Measurements from ENCODE around the gene USP6NL. TPM values are rescaled to one million over a fixed set of nuclear protein-coding genes. Genes with fewer than 3 reads are reported as not detected.

The USP6NL gene
- total RNA-seq, 1 experiment from 2014 or later = 38.7 TPM

GRCh38 chr10:11462071-11462470 is 149.4 kb downstream of the USP6NL start:
- H3K27me3 ChIP-seq (replicated peaks; ENCODE audit: insufficient read depth, low read depth, low read length, poor library complexity) = no peaks in the 10 kb centered on the region
- ChIA-PET CTCF (no interaction called here), POLR2A (ENCODE audit: low non-redundant PET) (no interaction called here)
- no peaks in the 10 kb centered on the region for H3K9me3 ChIP-seq (ENCODE audit: low read depth, low read length, poor library complexity, severe bottlenecking)
- H3K27ac ChIP-seq (ENCODE audit: low read depth, low read length, poor library complexity, severe bottlenecking) = no peak overlapping the region
- intact Hi-C loops (cut with micrococcal nuclease; ENCODE audit: unreplicated experiment) = no loop called here
- TF ChIP-seq EZH2 (IDR thresholded peaks at IDR 0.05; ENCODE audit: borderline replicate concordance, low read depth, low read length, poor library complexity, severe bottlenecking) = no peak
- no peak for TF ChIP-seq CTCF (conservative IDR thresholded peaks at IDR 0.05; ENCODE audit: low read depth, low read length)
- BruUV-seq (replicated peaks) = no TSS peak
- H3K36me3 ChIP-seq (ENCODE audit: insufficient read depth, low read length, poor library complexity, severe bottlenecking) = peaks cover 31% of the 10 kb centered on the region
- DNase-seq (ENCODE audit: low spot score) = no peak
- no peaks in the 10 kb centered on the region for H3K4me1 ChIP-seq (ENCODE audit: insufficient read depth, low read length, poor library complexity, severe bottlenecking)
- no peak overlapping the region for H3K4me3 ChIP-seq (ENCODE audit: low read depth, low read length, poor library complexity, severe bottlenecking)

GRCh38 chr10:11457336-11457735 is 154.1 kb downstream of the USP6NL start:
- H3K9me3 ChIP-seq (ENCODE audit: low read depth, low read length, poor library complexity, severe bottlenecking) = no peaks in the 10 kb centered on the region
- H3K4me1 ChIP-seq (ENCODE audit: insufficient read depth, low read length, poor library complexity, severe bottlenecking) = no peaks in the 10 kb centered on the region
- no peak overlapping the region for H3K4me3 ChIP-seq (ENCODE audit: low read depth, low read length, poor library complexity, severe bottlenecking)
- no peak overlapping the region for H3K27ac ChIP-seq (ENCODE audit: low read depth, low read length, poor library complexity, severe bottlenecking)
- peaks cover 14% of the 10 kb centered on the region for H3K36me3 ChIP-seq (ENCODE audit: insufficient read depth, low read length, poor library complexity, severe bottlenecking)
- TF ChIP-seq EZH2 (IDR thresholded peaks at IDR 0.05; ENCODE audit: borderline replicate concordance, low read depth, low read length, poor library complexity, severe bottlenecking) (no peak), CTCF (conservative IDR thresholded peaks at IDR 0.05; ENCODE audit: low read depth, low read length) (no peak)
- intact Hi-C loops (cut with micrococcal nuclease; ENCODE audit: unreplicated experiment) = no loop called here
- ChIA-PET POLR2A (ENCODE audit: low non-redundant PET) (no interaction called here), CTCF (no interaction called here)
- BruUV-seq (replicated peaks) = no TSS peak
- no peaks in the 10 kb centered on the region for H3K27me3 ChIP-seq (replicated peaks; ENCODE audit: insufficient read depth, low read depth, low read length, poor library complexity)
- DNase-seq (ENCODE audit: low spot score) = no peak

GRCh38 chr10:11454958-11455566 is 156.4 kb downstream of the USP6NL start:
- intact Hi-C loops (cut with micrococcal nuclease; ENCODE audit: unreplicated experiment) = no loop called here
- BruUV-seq (replicated peaks) = no TSS peak
- Histone ChIP-seq H3K36me3 (ENCODE audit: insufficient read depth, low read length, poor library complexity, severe bottlenecking) (no peaks in the 10 kb centered on the region), H3K4me3 (ENCODE audit: low read depth, low read length, poor library complexity, severe bottlenecking) (no peak overlapping the region), H3K4me1 (ENCODE audit: insufficient read depth, low read length, poor library complexity, severe bottlenecking) (no peaks in the 10 kb centered on the region), H3K27me3 (replicated peaks; ENCODE audit: insufficient read depth, low read depth, low read length, poor library complexity) (no peaks in the 10 kb centered on the region), H3K27ac (ENCODE audit: low read depth, low read length, poor library complexity, severe bottlenecking) (no peak overlapping the region), H3K9me3 (ENCODE audit: low read depth, low read length, poor library complexity, severe bottlenecking) (no peaks in the 10 kb centered on the region)
- no peak for DNase-seq (ENCODE audit: low spot score)
- TF ChIP-seq EZH2 (IDR thresholded peaks at IDR 0.05; ENCODE audit: borderline replicate concordance, low read depth, low read length, poor library complexity, severe bottlenecking) (no peak), CTCF (conservative IDR thresholded peaks at IDR 0.05; ENCODE audit: low read depth, low read length) (0 out of 2 replicates have a peak, but pooled peaks have one; percentile 23)
- POLR2A ChIA-PET (ENCODE audit: low non-redundant PET) = no interaction called here
- CTCF ChIA-PET = no interaction called here

All from A673 (cell line).